OCI-LY3 (cell line): Measurements from ENCODE around the gene SHROOM4.

Experiments
- CTCF ChIP-seq: fragments of 200-600, 300-600 bp; sonication (generic); IDR thresholded peaks from 2 replicates; pipeline ENCODE4 v1.5.1; 2014; ENCODE audit warnings: antibody characterized with exemption, low read length, low read depth
- EZH2phosphoT487 ChIP-seq: fragments of 200-600 bp; shearing (Covaris generic); IDR thresholded peaks from 2 replicates; pipeline ENCODE4 v1.6.1; 2018; ENCODE audit warnings: antibody characterized with exemption, mixed run types, low read depth

- no peak for TF ChIP-seq CTCF
- no peak for TF ChIP-seq EZH2phosphoT487
Observed at GRCh38 chrX:50704360-50704759, 109.6 kb downstream of the SHROOM4 start.
